DND-41 (cell line): ENCODE results near the gene KLHDC8A.

ENCODE experiments used
- ATAC-seq: fragments of 200-7000 bp; cut with Tn5 transposase; 3 replicates; pipeline ENCODE4 v1.9.1; 2021; ENCODE audit warnings: low read depth; ENCODE audit not compliant: insufficient read depth
- DNase-seq: peaks from one replicate; pipeline ENCODE4 v3.0.0-alpha.2; 2020
- H2AFZ ChIP-seq: 2 replicates; pipeline ENCODE4 v1.6.0; 2012; ENCODE audit warnings: low read depth, low read length
- H3K27ac ChIP-seq: 2 replicates; pipeline ENCODE4 v1.5.1; 2012; ENCODE audit warnings: low read length, inconsistent platforms
- H3K27me3 ChIP-seq: fragments of 200-600 bp; sonication (generic); 2 replicates; pipeline ENCODE4 v1.6.0; 2012; ENCODE audit warnings: low read length, mild to moderate bottlenecking, inconsistent platforms; ENCODE audit not compliant: insufficient read depth, poor library complexity
- H3K36me3 ChIP-seq: 2 replicates; pipeline ENCODE4 v1.5.1; 2012; ENCODE audit warnings: low read length, inconsistent platforms; ENCODE audit not compliant: insufficient read depth
- H3K4me1 ChIP-seq: 2 replicates; pipeline ENCODE4 v1.5.1; 2012; ENCODE audit warnings: mild to moderate bottlenecking, low read length; ENCODE audit not compliant: insufficient read depth
- H3K4me2 ChIP-seq: 2 replicates; pipeline ENCODE4 v1.6.0; 2012; ENCODE audit warnings: mild to moderate bottlenecking, moderate library complexity, low read length, inconsistent platforms; ENCODE audit not compliant: insufficient read depth
- H3K4me3 ChIP-seq, 2 experiments: fragments of 200-600 bp in 1 of 2; shearing (Covaris generic) in 1 of 2; 2 replicates each; pipeline ENCODE4 v1.5.1; 2012 to 2016; ENCODE audit warnings: inconsistent platforms in 2 of 2, low read length in 2 of 2, mild to moderate bottlenecking in 2 of 2, low read depth in 1 of 2, moderate library complexity in 1 of 2
- H3K79me2 ChIP-seq: 2 replicates; pipeline ENCODE4 v1.6.0; 2012; ENCODE audit warnings: low read length, inconsistent platforms; ENCODE audit not compliant: insufficient read depth
- H3K9ac ChIP-seq: 2 replicates; pipeline ENCODE4 v1.6.0; 2012; ENCODE audit warnings: low read depth, mild to moderate bottlenecking, inconsistent platforms, low read length, moderate library complexity
- H3K9me3 ChIP-seq: 2 replicates; pipeline ENCODE4 v1.5.1; 2012; ENCODE audit warnings: low read length, moderate library complexity, mild to moderate bottlenecking, inconsistent platforms; ENCODE audit not compliant: insufficient read depth, severe bottlenecking
- H4K20me1 ChIP-seq: 2 replicates; pipeline ENCODE4 v1.6.0; 2012; ENCODE audit warnings: low read length; ENCODE audit not compliant: insufficient read depth
- CTCF ChIP-seq: IDR thresholded peaks from 2 replicates; pipeline ENCODE4 v1.5.1; 2012; ENCODE audit warnings: borderline replicate concordance, low read length, moderate library complexity, mild to moderate bottlenecking; ENCODE audit not compliant: poor library complexity, severe bottlenecking; ENCODE audit errors: extremely low read depth
- EZH2 ChIP-seq: IDR thresholded peaks from 3 replicates; pipeline ENCODE4 v1.6.1; 2012; ENCODE audit warnings: borderline replicate concordance, low read depth, mild to moderate bottlenecking, moderate library complexity, low read length, inconsistent platforms; ENCODE audit not compliant: severe bottlenecking

The KLHDC8A gene

DNA sequence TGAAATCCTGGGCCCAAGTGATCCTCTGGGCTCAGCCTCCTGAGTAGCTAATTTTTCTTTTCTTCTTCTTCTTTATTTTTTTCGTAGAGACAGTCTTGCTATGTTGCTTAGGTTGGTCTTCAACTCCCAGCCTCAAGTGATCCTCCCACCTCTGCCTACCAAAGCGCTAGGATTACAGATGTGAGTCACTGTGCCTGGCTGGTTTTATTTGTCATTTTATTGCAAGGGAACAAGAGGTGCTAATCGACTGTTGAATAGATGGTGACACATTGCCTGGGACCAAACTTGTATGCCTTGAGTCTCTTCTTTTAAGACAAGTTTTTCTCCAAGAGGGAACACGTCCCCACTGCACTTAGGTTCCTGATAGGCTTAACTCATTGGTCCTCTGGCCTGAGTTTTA, 20.0 kb upstream of the KLHDC8A start:
- H3K9me3 ChIP-seq = no peaks in the 10 kb centered on the region
- no peak for ATAC-seq
- no peak for TF ChIP-seq EZH2
- no peak for TF ChIP-seq CTCF
- H3K4me1 ChIP-seq = no peaks in the 10 kb centered on the region
- no peak for DNase-seq
- no peak overlapping the region for H3K4me2 ChIP-seq
- no peaks in the 10 kb centered on the region for H3K79me2 ChIP-seq
- peaks cover 48% of the 10 kb centered on the region for H3K27me3 ChIP-seq
- no peak overlapping the region for H3K9ac ChIP-seq
- H3K27ac ChIP-seq = no peak overlapping the region
- no peak overlapping the region for H2AFZ ChIP-seq
- no peak overlapping the region for H3K4me3 ChIP-seq
- H3K36me3 ChIP-seq = no peaks in the 10 kb centered on the region
- no peaks in the 10 kb centered on the region for H4K20me1 ChIP-seq

- Histone ChIP-seq H3K9ac (no peak overlapping the region), H3K36me3 (no peaks in the 10 kb centered on the region), H4K20me1 (no peaks in the 10 kb centered on the region), H3K27ac (no peak overlapping the region), H3K4me1 (no peaks in the 10 kb centered on the region), H3K27me3 (peaks cover 44% of the 10 kb centered on the region), H3K4me3 (no peak overlapping the region), H3K9me3 (no peaks in the 10 kb centered on the region), H2AFZ (no peak overlapping the region), H3K79me2 (no peaks in the 10 kb centered on the region), H3K4me2 (no peak overlapping the region)
- DNase-seq = no peak
- no peak for ATAC-seq
- TF ChIP-seq CTCF = no peak
- no peak for TF ChIP-seq EZH2
Measured at GRCh38 chr1:205375835-205376545, 19.3 kb upstream of the KLHDC8A start.

DNA sequence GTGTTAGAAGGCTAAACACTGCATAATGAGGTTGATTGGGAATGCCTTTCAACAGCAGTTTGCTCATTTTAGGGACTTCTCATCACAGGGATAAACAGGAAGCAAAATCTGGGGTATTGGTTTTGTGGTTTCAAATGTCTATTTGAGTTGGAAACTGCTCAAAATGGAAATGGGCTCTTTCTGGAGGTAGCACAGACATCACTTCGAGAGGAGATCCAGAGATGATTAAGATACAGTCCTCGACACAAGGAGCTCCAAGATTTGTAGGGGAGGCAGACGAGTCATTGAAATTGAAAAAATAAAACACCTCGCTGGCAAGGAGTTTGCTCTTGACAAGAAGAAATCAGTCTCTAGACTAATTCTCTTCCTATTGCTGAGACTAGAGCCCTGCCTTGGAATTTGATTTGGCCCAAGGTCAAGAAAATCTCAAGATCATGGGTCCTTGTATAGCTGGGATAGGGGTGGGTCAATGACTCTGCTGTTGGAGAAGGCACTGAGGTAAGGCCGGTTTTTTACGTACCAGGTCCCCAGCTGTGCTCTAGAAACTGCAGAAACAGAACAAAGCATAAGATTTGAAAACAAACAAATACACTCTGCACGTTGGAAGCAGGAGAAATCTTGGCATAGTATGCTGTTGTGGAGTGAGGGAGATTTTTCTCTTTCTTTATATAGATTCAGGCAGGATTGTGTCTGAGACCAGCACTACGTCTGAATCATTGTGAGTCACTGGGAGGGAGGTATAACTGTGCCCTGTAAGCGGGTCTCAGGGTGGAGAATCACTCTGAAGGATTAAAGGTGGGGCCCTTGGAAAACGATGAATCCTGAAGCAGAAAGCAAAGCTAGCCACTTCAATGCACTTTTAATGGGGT, 17.7 kb upstream of the KLHDC8A start:
- ATAC-seq = no peak
- Histone ChIP-seq H3K27me3 (peaks cover 50% of the 10 kb centered on the region), H3K9me3 (no peaks in the 10 kb centered on the region), H3K36me3 (no peaks in the 10 kb centered on the region), H3K4me3 (no peak overlapping the region), H3K4me1 (no peaks in the 10 kb centered on the region), H3K9ac (no peak overlapping the region), H3K4me2 (no peak overlapping the region), H3K27ac (no peak overlapping the region), H4K20me1 (no peaks in the 10 kb centered on the region), H2AFZ (no peak overlapping the region), H3K79me2 (no peaks in the 10 kb centered on the region)
- DNase-seq = no peak
- no peak for TF ChIP-seq EZH2
- no peak for TF ChIP-seq CTCF
